Measurements from ENCODE around the gene SURF6.
"Not testable (repeated sequence)": the region's sequence is repeated elsewhere in the genome, so short reads cannot be mapped to it uniquely, and the experiment has no call there.

SURF6 gene

GRCh38 chr9:133323991-133324703 is 11.8 kb downstream of the SURF6 start:
- no peak for DNase-seq (ENCODE audit: low spot score)

GRCh38 chr9:133323211-133323610 is 12.8 kb downstream of the SURF6 start:
- DNase-seq (ENCODE audit: low spot score) = no peak

GRCh38 chr9:133322701-133323100 is 13.3 kb downstream of the SURF6 start:
- DNase-seq (ENCODE audit: low spot score) = no peak

GRCh38 chr9:133321411-133321935 is 14.5 kb downstream of the SURF6 start:
- DNase-seq (ENCODE audit: low spot score) = no peak

GRCh38 chr9:133320421-133320881 is 15.5 kb downstream of the SURF6 start:
- DNase-seq (ENCODE audit: low spot score) = no peak

- DNase-seq (ENCODE audit: low spot score) = not testable (repeated sequence)
These were observed 18.4 kb downstream of the SURF6 start for GRCh38 chr9:133317551-133317950.

- DNase-seq (ENCODE audit: low spot score) = no peak
These were observed 20.0 kb downstream of the SURF6 start for GRCh38 chr9:133315997-133316396.

- DNase-seq (ENCODE audit: low spot score) = no peak
These were observed 26.4 kb downstream of the SURF6 start for GRCh38 chr9:133309608-133310007.

- no peak for DNase-seq (ENCODE audit: low spot score)
These were observed 28.7 kb downstream of the SURF6 start for GRCh38 chr9:133307301-133307700.

GRCh38 chr9:133306242-133307204 is 29.5 kb downstream of the SURF6 start:
- DNase-seq (ENCODE audit: low spot score) = peak; percentile 33

- DNase-seq (ENCODE audit: low spot score) = no peak
These were observed 30.3 kb downstream of the SURF6 start for GRCh38 chr9:133305731-133306130.

GRCh38 chr9:133304477-133305377 is 31.3 kb downstream of the SURF6 start:
- DNase-seq (ENCODE audit: low spot score) = no peak

GRCh38 chr9:133304158-133304470 is 31.9 kb downstream of the SURF6 start:
- no peak for DNase-seq (ENCODE audit: low spot score)

- DNase-seq (ENCODE audit: low spot score) = no peak
These were observed 32.5 kb downstream of the SURF6 start for GRCh38 chr9:133303266-133304157.

GRCh38 chr9:133301253-133302230 is 34.4 kb downstream of the SURF6 start:
- no peak for DNase-seq (ENCODE audit: low spot score)

- not testable (repeated sequence) for DNase-seq (ENCODE audit: low spot score)
These were observed 36.0 kb downstream of the SURF6 start for GRCh38 chr9:133299996-133300395.

GRCh38 chr9:133294257-133294656 is 41.7 kb downstream of the SURF6 start:
- no peak for DNase-seq (ENCODE audit: low spot score)

GRCh38 chr9:133290751-133291302 is 45.2 kb downstream of the SURF6 start:
- DNase-seq (ENCODE audit: low spot score) = no peak

- no peak for DNase-seq (ENCODE audit: low spot score)
These were observed 49.5 kb downstream of the SURF6 start for GRCh38 chr9:133286523-133286922.

All from cerebellar cortex (tissue), 1 donor.